H1 (cell line): Measurements from ENCODE around the gene CCDC18. TPM values are rescaled to one million over a fixed set of nuclear protein-coding genes. Genes with fewer than 3 reads are reported as not detected.
"Not testable (repeated sequence)": the region's sequence is repeated elsewhere in the genome, so short reads cannot be mapped to it uniquely, and the experiment has no call there.

Experiments used
- CTCF ChIA-PET: fragments of 300-600 bp; sonication (Branson Sonifier 250); formaldehyde crosslinking; loops from one replicate; lab custom pipeline; 2021; ENCODE audit not compliant: partially characterized antibody; lab: Charles Lee
- POLR2A ChIA-PET: fragments of 300-600 bp; sonication (Branson Sonifier 250); formaldehyde crosslinking; loops from one replicate; lab custom pipeline; 2021; ENCODE audit warnings: inconsistent platforms; ENCODE audit not compliant: partially characterized antibody; lab: Charles Lee
- DNase-seq, 2 experiments: peaks; one replicate each; pipeline versions ENCODE4 v3.0.0 to v3.0.0-alpha.2; 2010 to 2022; ENCODE audit warnings: low spot score in 2 of 2, low read depth in 1 of 2, mixed read lengths in 1 of 2
- FAIRE-seq: peaks from 2 replicates; lab custom pipeline; 2011; peaks lifted over from hg19 to GRCh38; lab: Jason Lieb, UNC
- H2AFZ ChIP-seq: 2 replicates; pipeline ENCODE4 v1.8.1; 2012; ENCODE audit warnings: low read length, inconsistent platforms
- H2AK5ac ChIP-seq: 2 replicates; pipeline ENCODE4 v1.6.1; 2013; ENCODE audit warnings: low read depth, low read length
- H2BK120ac ChIP-seq: replicated peaks from 2 replicates; pipeline ENCODE3; 2013; ENCODE audit warnings: low read depth, low read length, inconsistent platforms
- H2BK12ac ChIP-seq: 2 replicates; pipeline ENCODE4 v1.6.1; 2013; ENCODE audit warnings: low read depth, low read length
- H2BK15ac ChIP-seq: 2 replicates; pipeline ENCODE4 v1.6.1; 2013; ENCODE audit warnings: low read length
- H2BK20ac ChIP-seq: 2 replicates; pipeline ENCODE4 v1.6.1; 2013; ENCODE audit warnings: low read length
- H2BK5ac ChIP-seq: 2 replicates; pipeline ENCODE4 v1.6.1; 2013; ENCODE audit warnings: low read depth, low read length
- H3K14ac ChIP-seq: 2 replicates; pipeline ENCODE4 v1.6.1; 2013; ENCODE audit warnings: inconsistent platforms; ENCODE audit not compliant: insufficient read length
- H3K18ac ChIP-seq: 2 replicates; pipeline ENCODE4 v1.6.1; 2013; ENCODE audit warnings: low read length; ENCODE audit errors: extremely low read depth
- H3K23ac ChIP-seq: 2 replicates; pipeline ENCODE4 v1.6.1; 2013; ENCODE audit warnings: inconsistent platforms; ENCODE audit not compliant: insufficient read length
- H3K23me2 ChIP-seq: 2 replicates; pipeline ENCODE4 v1.6.1; 2013; ENCODE audit warnings: low read depth, low read length
- H3K27ac ChIP-seq: 2 replicates; pipeline ENCODE4 v1.6.1; 2011; ENCODE audit warnings: low read depth, low read length, inconsistent platforms
- H3K27me3 ChIP-seq, 4 experiments: replicated peaks in 1 of 4; 1 replicate in 1 of 4; 2 replicates in 3 of 4; pipeline versions ENCODE4 v1.6.1 to v1.8.1; 2011 to 2013; ENCODE audit warnings: low read length in 3 of 4, mild to moderate bottlenecking in 3 of 4, inconsistent platforms in 2 of 4, mixed read lengths in 2 of 4, moderate library complexity in 1 of 4; ENCODE audit not compliant: control insufficient read depth in 3 of 4, insufficient read depth in 3 of 4; ENCODE audit errors: extremely low read depth in 1 of 4
- H3K36me3 ChIP-seq, 4 experiments: 2 replicates each; pipeline versions ENCODE4 v1.6.1 to v1.8.1; 2011 to 2013; ENCODE audit warnings: mild to moderate bottlenecking in 4 of 4, low read length in 3 of 4, moderate library complexity in 2 of 4, control low read depth in 1 of 4, inconsistent platforms in 1 of 4; ENCODE audit not compliant: insufficient read depth in 4 of 4, control insufficient read depth in 2 of 4
- H3K4ac ChIP-seq: replicated peaks from 2 replicates; pipeline ENCODE3; 2013; ENCODE audit warnings: low read length, low read depth, mixed read lengths, inconsistent platforms; ENCODE audit not compliant: insufficient read length
- H3K4me1 ChIP-seq, 4 experiments: replicated peaks in 1 of 4; 1 replicate in 1 of 4; 2 replicates in 3 of 4; pipeline versions ENCODE4 v1.6.1 to v1.8.1; 2011 to 2013; ENCODE audit warnings: low read length in 3 of 4, inconsistent platforms in 2 of 4, mixed read lengths in 1 of 4; ENCODE audit not compliant: insufficient read depth in 4 of 4, control insufficient read depth in 3 of 4
- H3K4me2 ChIP-seq, 2 experiments: 2 replicates each; pipeline versions ENCODE4 v1.6.1 to v1.8.1; 2011 to 2013; ENCODE audit warnings: low read depth in 2 of 2, low read length in 2 of 2, control low read depth in 1 of 2, inconsistent platforms in 1 of 2, mild to moderate bottlenecking in 1 of 2; ENCODE audit not compliant: insufficient read depth in 1 of 2
- H3K4me3 ChIP-seq, 4 experiments: fragments of 200-600, 300-600 bp in 1 of 4; sonication (generic), shearing (Covaris generic), sonication (Bioruptor Twin) in 1 of 4; 2 replicates each; pipeline versions ENCODE4 v1.5.1 to v1.8.1; 2011 to 2016; ENCODE audit warnings: low read length in 4 of 4, low read depth in 3 of 4, control low read depth in 2 of 4, inconsistent platforms in 2 of 4, mild to moderate bottlenecking in 2 of 4, mixed read lengths in 1 of 4, moderate library complexity in 1 of 4; ENCODE audit not compliant: insufficient read depth in 2 of 4; ENCODE audit errors: extremely low read depth in 1 of 4
- H3K56ac ChIP-seq: replicated peaks from 2 replicates; pipeline ENCODE3; 2013; ENCODE audit warnings: low read depth, mild to moderate bottlenecking, mixed read lengths, low read length, inconsistent platforms; ENCODE audit not compliant: insufficient read length
- H3K79me1 ChIP-seq: 2 replicates; pipeline ENCODE4 v1.6.1; 2013; ENCODE audit warnings: low read depth, low read length, control low read depth
- H3K79me2 ChIP-seq, 2 experiments: 2 replicates each; pipeline versions ENCODE4 v1.6.1 to v1.8.1; 2012 to 2013; ENCODE audit warnings: low read length in 2 of 2, mild to moderate bottlenecking in 2 of 2, inconsistent platforms in 1 of 2; ENCODE audit not compliant: insufficient read depth in 2 of 2, control insufficient read depth in 1 of 2
- H3K9ac ChIP-seq, 4 experiments: replicated peaks in 1 of 4; 1 replicate in 1 of 4; 2 replicates in 3 of 4; pipeline versions ENCODE4 v1.6.1 to v1.8.1; 2011 to 2013; ENCODE audit warnings: low read depth in 3 of 4, low read length in 3 of 4, control low read depth in 2 of 4, mild to moderate bottlenecking in 2 of 4, moderate library complexity in 2 of 4, inconsistent platforms in 1 of 4; ENCODE audit errors: extremely low read depth in 1 of 4
- H3K9me3 ChIP-seq, 2 experiments: 2 replicates each; pipeline versions ENCODE4 v1.6.1 to v1.8.1; 2012 to 2013; ENCODE audit warnings: mild to moderate bottlenecking in 2 of 2, moderate library complexity in 2 of 2, control low read depth in 1 of 2, inconsistent platforms in 1 of 2, low read depth in 1 of 2, low read length in 1 of 2, mixed read lengths in 1 of 2; ENCODE audit not compliant: insufficient read depth in 2 of 2
- H4K20me1 ChIP-seq, 2 experiments: replicated peaks in 1 of 2; 2 replicates each; pipeline versions ENCODE3 to v1.8.1; 2011 to 2013; ENCODE audit warnings: inconsistent platforms in 2 of 2, low read length in 2 of 2, mild to moderate bottlenecking in 1 of 2; ENCODE audit not compliant: insufficient read depth in 2 of 2, control insufficient read depth in 1 of 2
- H4K5ac ChIP-seq: 2 replicates; pipeline ENCODE4 v1.6.1; 2013; ENCODE audit warnings: low read length, low read depth, mixed read lengths, inconsistent platforms; ENCODE audit not compliant: insufficient read length
- H4K8ac ChIP-seq: 2 replicates; pipeline ENCODE4 v1.8.0; 2013; ENCODE audit warnings: mild to moderate bottlenecking, moderate library complexity, low read length, inconsistent platforms; ENCODE audit not compliant: insufficient read depth; ENCODE audit errors: extremely low read depth
- H4K91ac ChIP-seq: replicated peaks from 2 replicates; pipeline ENCODE3; 2013; ENCODE audit warnings: low read length, mixed read lengths, inconsistent platforms; ENCODE audit not compliant: insufficient read length
- CTCF ChIP-seq, 3 experiments: IDR thresholded peaks; 1 replicate in 2 of 3; 2 replicates in 1 of 3; pipeline versions ENCODE4 v1.5.1 to v1.6.1; 2011; ENCODE audit warnings: low read length in 3 of 3, mild to moderate bottlenecking in 3 of 3, inconsistent platforms in 2 of 3, low read depth in 1 of 3, moderate library complexity in 1 of 3; ENCODE audit not compliant: insufficient read depth in 1 of 3; ENCODE audit errors: control extremely low read depth in 1 of 3
- EP300 ChIP-seq, 2 experiments: IDR thresholded peaks; 1 replicate in 1 of 2; 2 replicates in 1 of 2; pipeline ENCODE4 v1.6.1; 2011 to 2012; ENCODE audit warnings: low read depth in 2 of 2, low read length in 2 of 2, mild to moderate bottlenecking in 2 of 2, borderline replicate concordance in 1 of 2, inconsistent platforms in 1 of 2, moderate library complexity in 1 of 2
- RXRA ChIP-seq: IDR thresholded peaks from 2 replicates; pipeline ENCODE4 v1.6.1; 2011; ENCODE audit warnings: low read depth, mild to moderate bottlenecking, low read length, moderate library complexity; ENCODE audit not compliant: insufficient read depth
- WGBS, 2 experiments: shearing (Covaris generic) in 1 of 2; methylation state at CpG; one replicate each; pipeline versions ENCODE4 v1.1.6 to v1.1.7; 2013 to 2015; ENCODE audit warnings: low lambda C conversion rate in 2 of 2, mixed read lengths in 2 of 2, inconsistent platforms in 1 of 2, low coverage in 1 of 2, missing lambda C conversion rate in 1 of 2; ENCODE audit not compliant: insufficient replicate concordance in 2 of 2, insufficient coverage in 1 of 2, insufficient read length in 1 of 2; ENCODE audit errors: extremely low coverage in 1 of 2, missing lambda C conversion rate in 1 of 2; 5-methylcytosine and 5-hydroxymethylcytosine counted together
- polyA plus RNA-seq, 7 experiments: library from polyadenylated mRNA; depleted of rRNA in 3 of 7; stranded (reverse) in 5 of 7; unstranded in 2 of 7; fragments of >200 nt in 5 of 7; fragments of 200-250 nt in 2 of 7; gene quantifications; 1 replicate in 5 of 7; 2 replicates in 1 of 7; 4 replicates in 1 of 7; pipeline versions ENCODE4 v1.2.1 to v1.2.3, GENCODE V29; 2011 to 2013; ENCODE audit warnings: missing spikeins in 2 of 7, mixed read lengths in 2 of 7
- total RNA-seq: library from RNA; stranded (reverse); fragmentation: NEBNext Ultra II Directional; extraction: Animal tissue kit (Norgen Biotek cat#: 25700); gene quantifications from 2 replicates; pipeline ENCODE4 v1.2.1, GENCODE V29; 2021

CCDC18 gene
- total and polyA plus RNA-seq, 2 of the 8 experiments (the other 6 are each of a cell fraction or from before 2014, with no cell fraction given) = 3.0 to 21.2 TPM

- TF ChIP-seq CTCF (IDR thresholded peaks at IDR 0.05; ENCODE audit: control extremely low read depth in 1 of 3, insufficient read depth in 1 of 3, low read depth in 1 of 3, low read length in 3 of 3) (no peak), RXRA (no peak), EP300 (IDR thresholded peaks at IDR 0.05; ENCODE audit: borderline replicate concordance in 1 of 2, low read depth in 2 of 2, low read length in 2 of 2) (no peak)
Measured at GRCh38 chr1:93159337-93159736, 21.2 kb upstream of the CCDC18 start (continued).

- H3K36me3 ChIP-seq, H3K9ac ChIP-seq, H3K4me2 ChIP-seq, H4K8ac ChIP-seq, H2AFZ ChIP-seq, H3K14ac ChIP-seq, H3K27ac ChIP-seq, H3K27me3 ChIP-seq, H2BK15ac ChIP-seq, H4K5ac ChIP-seq, H3K23ac ChIP-seq, H3K56ac ChIP-seq, H2AK5ac ChIP-seq, H2BK12ac ChIP-seq, H3K4ac ChIP-seq, H4K20me1 ChIP-seq, FAIRE-seq, H2BK5ac ChIP-seq, DNase-seq, H2BK20ac ChIP-seq, H3K18ac ChIP-seq, H3K23me2 ChIP-seq, H3K9me3 ChIP-seq, H3K79me1 ChIP-seq, H3K4me1 ChIP-seq, H4K91ac ChIP-seq, H3K4me3 ChIP-seq, H2BK120ac ChIP-seq: not testable (repeated sequence)
- POLR2A ChIA-PET = interaction anchor here (0.6 to 1.6 kb wide), 4 partner anchors 10 to 95 kb away, joined by 3 to 6 read pairs (median 3); partner anchors contain the start of gene MTF2
- 93% methylated on average over 8 of the region's 8 CpGs; no CpG with 5 or more reads in 1 of the 2 experiments for WGBS, 2 experiments
- CTCF ChIA-PET = interaction anchor here (0.6 to 0.7 kb wide), 2 partner anchors 47 to 113 kb away, joined by 3 to 4 read pairs; no protein-coding TSS in a partner anchor
- H3K79me2 ChIP-seq = peaks cover 0 to 16% of the 10 kb centered on the region in 2 experiments; a peak in 3 of 4 replicates
Measured at GRCh38 chr1:93163314-93163713, 17.2 kb upstream of the CCDC18 start.
